ENCODE data around the gene ESPN. TPM values are rescaled to one million over a fixed set of nuclear protein-coding genes. Genes with fewer than 3 reads are reported as not detected.
A peak's percentile ranks its signal among the peaks of the same experiment; 100 is the strongest.

The ESPN gene
- total RNA-seq, 1 donor from 2014 or later = 1.7 TPM

GRCh38 chr1:6459850-6460265 is 35.3 kb downstream of the ESPN start:
- H3K4me1 Mint-ChIP-seq = peaks cover 8% of the 10 kb centered on the region
- no peaks in the 10 kb centered on the region for H3K9me3 Mint-ChIP-seq
- no peaks in the 10 kb centered on the region for H3K27me3 Mint-ChIP-seq (ENCODE audit: low read depth)
- H3K4me3 Mint-ChIP-seq = no peak overlapping the region
- H3K36me3 Mint-ChIP-seq (ENCODE audit: low read depth) = peaks cover 5% of the 10 kb centered on the region
- TF ChIP-seq CTCF (conservative IDR thresholded peaks at IDR 0.05) = no peak
- DNase-seq (ENCODE audit: low read depth, low spot score) = no peak
- no peak overlapping the region for H3K27ac Mint-ChIP-seq (ENCODE audit: unreplicated experiment)

GRCh38 chr1:6460301-6461050 is 35.9 kb downstream of the ESPN start:
- no peak for DNase-seq (ENCODE audit: low read depth, low spot score)
- no peak overlapping the region for H3K4me3 Mint-ChIP-seq
- peaks cover 8% of the 10 kb centered on the region for H3K4me1 Mint-ChIP-seq
- no peaks in the 10 kb centered on the region for H3K9me3 Mint-ChIP-seq
- TF ChIP-seq CTCF (conservative IDR thresholded peaks at IDR 0.05) = no peak
- peaks cover 5% of the 10 kb centered on the region for H3K36me3 Mint-ChIP-seq (ENCODE audit: low read depth)
- no peaks in the 10 kb centered on the region for H3K27me3 Mint-ChIP-seq (ENCODE audit: low read depth)
- H3K27ac Mint-ChIP-seq (ENCODE audit: unreplicated experiment) = no peak overlapping the region

GRCh38 chr1:6461051-6461530 is 36.5 kb downstream of the ESPN start:
- Mint-ChIP-seq H3K9me3 (no peaks in the 10 kb centered on the region), H3K4me1 (peaks cover 8% of the 10 kb centered on the region), H3K4me3 (no peak overlapping the region), H3K27me3 (ENCODE audit: low read depth) (no peaks in the 10 kb centered on the region), H3K27ac (ENCODE audit: unreplicated experiment) (no peak overlapping the region), H3K36me3 (ENCODE audit: low read depth) (peaks cover 5% of the 10 kb centered on the region)
- TF ChIP-seq CTCF (conservative IDR thresholded peaks at IDR 0.05) = no peak
- DNase-seq (ENCODE audit: low read depth, low spot score) = no peak

GRCh38 chr1:6461538-6462411 is 37.2 kb downstream of the ESPN start:
- no peaks in the 10 kb centered on the region for H3K27me3 Mint-ChIP-seq (ENCODE audit: low read depth)
- H3K36me3 Mint-ChIP-seq (ENCODE audit: low read depth) = peaks cover 5% of the 10 kb centered on the region
- DNase-seq (ENCODE audit: low read depth, low spot score) = no peak
- H3K4me3 Mint-ChIP-seq = peak overlapping the region; percentile 38
- TF ChIP-seq CTCF (conservative IDR thresholded peaks at IDR 0.05) = no peak
- H3K27ac Mint-ChIP-seq (ENCODE audit: unreplicated experiment) = no peak overlapping the region
- peaks cover 8% of the 10 kb centered on the region for H3K4me1 Mint-ChIP-seq
- no peaks in the 10 kb centered on the region for H3K9me3 Mint-ChIP-seq

- Mint-ChIP-seq H3K27me3 (ENCODE audit: low read depth) (no peaks in the 10 kb centered on the region), H3K4me3 (peak overlapping the region; percentile 38), H3K9me3 (no peaks in the 10 kb centered on the region), H3K36me3 (ENCODE audit: low read depth) (peaks cover 5% of the 10 kb centered on the region), H3K4me1 (peaks cover 8% of the 10 kb centered on the region), H3K27ac (ENCODE audit: unreplicated experiment) (no peak overlapping the region)
- TF ChIP-seq CTCF (conservative IDR thresholded peaks at IDR 0.05) = no peak
- no peak for DNase-seq (ENCODE audit: low read depth, low spot score)
Measured at GRCh38 chr1:6462412-6463119, 38.0 kb downstream of the ESPN start.
